H1 (cell line): ENCODE data around the gene OR5AR1. TPM values are rescaled to one million over a fixed set of nuclear protein-coding genes. Genes with fewer than 3 reads are reported as not detected.

ENCODE experiments used
- CTCF ChIA-PET: fragments of 300-600 bp; sonication (Branson Sonifier 250); formaldehyde crosslinking; loops from one replicate; lab custom pipeline; 2021; ENCODE audit not compliant: partially characterized antibody; lab: Charles Lee
- POLR2A ChIA-PET: fragments of 300-600 bp; sonication (Branson Sonifier 250); formaldehyde crosslinking; loops from one replicate; lab custom pipeline; 2021; ENCODE audit warnings: inconsistent platforms; ENCODE audit not compliant: partially characterized antibody; lab: Charles Lee
- DNase-seq, 2 experiments: peaks; one replicate each; pipeline versions ENCODE4 v3.0.0 to v3.0.0-alpha.2; 2010 to 2022; ENCODE audit warnings: low spot score in 2 of 2, low read depth in 1 of 2, mixed read lengths in 1 of 2
- FAIRE-seq: peaks from 2 replicates; lab custom pipeline; 2011; peaks lifted over from hg19 to GRCh38; lab: Jason Lieb, UNC
- H2AFZ ChIP-seq: 2 replicates; pipeline ENCODE4 v1.8.1; 2012; ENCODE audit warnings: low read length, inconsistent platforms
- H2AK5ac ChIP-seq: 2 replicates; pipeline ENCODE4 v1.6.1; 2013; ENCODE audit warnings: low read depth, low read length
- H2BK120ac ChIP-seq: replicated peaks from 2 replicates; pipeline ENCODE3; 2013; ENCODE audit warnings: low read depth, low read length, inconsistent platforms
- H2BK12ac ChIP-seq: 2 replicates; pipeline ENCODE4 v1.6.1; 2013; ENCODE audit warnings: low read depth, low read length
- H2BK15ac ChIP-seq: 2 replicates; pipeline ENCODE4 v1.6.1; 2013; ENCODE audit warnings: low read length
- H2BK20ac ChIP-seq: 2 replicates; pipeline ENCODE4 v1.6.1; 2013; ENCODE audit warnings: low read length
- H2BK5ac ChIP-seq: 2 replicates; pipeline ENCODE4 v1.6.1; 2013; ENCODE audit warnings: low read depth, low read length
- H3K14ac ChIP-seq: 2 replicates; pipeline ENCODE4 v1.6.1; 2013; ENCODE audit warnings: inconsistent platforms; ENCODE audit not compliant: insufficient read length
- H3K18ac ChIP-seq: 2 replicates; pipeline ENCODE4 v1.6.1; 2013; ENCODE audit warnings: low read length; ENCODE audit errors: extremely low read depth
- H3K23ac ChIP-seq: 2 replicates; pipeline ENCODE4 v1.6.1; 2013; ENCODE audit warnings: inconsistent platforms; ENCODE audit not compliant: insufficient read length
- H3K23me2 ChIP-seq: 2 replicates; pipeline ENCODE4 v1.6.1; 2013; ENCODE audit warnings: low read depth, low read length
- H3K27ac ChIP-seq: 2 replicates; pipeline ENCODE4 v1.6.1; 2011; ENCODE audit warnings: low read depth, low read length, inconsistent platforms
- H3K27me3 ChIP-seq, 4 experiments: replicated peaks in 1 of 4; 1 replicate in 1 of 4; 2 replicates in 3 of 4; pipeline versions ENCODE4 v1.6.1 to v1.8.1; 2011 to 2013; ENCODE audit warnings: low read length in 3 of 4, mild to moderate bottlenecking in 3 of 4, inconsistent platforms in 2 of 4, mixed read lengths in 2 of 4, moderate library complexity in 1 of 4; ENCODE audit not compliant: control insufficient read depth in 3 of 4, insufficient read depth in 3 of 4; ENCODE audit errors: extremely low read depth in 1 of 4
- H3K36me3 ChIP-seq, 4 experiments: 2 replicates each; pipeline versions ENCODE4 v1.6.1 to v1.8.1; 2011 to 2013; ENCODE audit warnings: mild to moderate bottlenecking in 4 of 4, low read length in 3 of 4, moderate library complexity in 2 of 4, control low read depth in 1 of 4, inconsistent platforms in 1 of 4; ENCODE audit not compliant: insufficient read depth in 4 of 4, control insufficient read depth in 2 of 4
- H3K4ac ChIP-seq: replicated peaks from 2 replicates; pipeline ENCODE3; 2013; ENCODE audit warnings: low read length, low read depth, mixed read lengths, inconsistent platforms; ENCODE audit not compliant: insufficient read length
- H3K4me1 ChIP-seq, 4 experiments: replicated peaks in 1 of 4; 1 replicate in 1 of 4; 2 replicates in 3 of 4; pipeline versions ENCODE4 v1.6.1 to v1.8.1; 2011 to 2013; ENCODE audit warnings: low read length in 3 of 4, inconsistent platforms in 2 of 4, mixed read lengths in 1 of 4; ENCODE audit not compliant: insufficient read depth in 4 of 4, control insufficient read depth in 3 of 4
- H3K4me2 ChIP-seq, 2 experiments: 2 replicates each; pipeline versions ENCODE4 v1.6.1 to v1.8.1; 2011 to 2013; ENCODE audit warnings: low read depth in 2 of 2, low read length in 2 of 2, control low read depth in 1 of 2, inconsistent platforms in 1 of 2, mild to moderate bottlenecking in 1 of 2; ENCODE audit not compliant: insufficient read depth in 1 of 2
- H3K4me3 ChIP-seq, 4 experiments: fragments of 200-600, 300-600 bp in 1 of 4; sonication (generic), shearing (Covaris generic), sonication (Bioruptor Twin) in 1 of 4; 2 replicates each; pipeline versions ENCODE4 v1.5.1 to v1.8.1; 2011 to 2016; ENCODE audit warnings: low read length in 4 of 4, low read depth in 3 of 4, control low read depth in 2 of 4, inconsistent platforms in 2 of 4, mild to moderate bottlenecking in 2 of 4, mixed read lengths in 1 of 4, moderate library complexity in 1 of 4; ENCODE audit not compliant: insufficient read depth in 2 of 4; ENCODE audit errors: extremely low read depth in 1 of 4
- H3K56ac ChIP-seq: replicated peaks from 2 replicates; pipeline ENCODE3; 2013; ENCODE audit warnings: low read depth, mild to moderate bottlenecking, mixed read lengths, low read length, inconsistent platforms; ENCODE audit not compliant: insufficient read length
- H3K79me1 ChIP-seq: 2 replicates; pipeline ENCODE4 v1.6.1; 2013; ENCODE audit warnings: low read depth, low read length, control low read depth
- H3K79me2 ChIP-seq, 2 experiments: 2 replicates each; pipeline versions ENCODE4 v1.6.1 to v1.8.1; 2012 to 2013; ENCODE audit warnings: low read length in 2 of 2, mild to moderate bottlenecking in 2 of 2, inconsistent platforms in 1 of 2; ENCODE audit not compliant: insufficient read depth in 2 of 2, control insufficient read depth in 1 of 2
- H3K9ac ChIP-seq, 4 experiments: replicated peaks in 1 of 4; 1 replicate in 1 of 4; 2 replicates in 3 of 4; pipeline versions ENCODE4 v1.6.1 to v1.8.1; 2011 to 2013; ENCODE audit warnings: low read depth in 3 of 4, low read length in 3 of 4, control low read depth in 2 of 4, mild to moderate bottlenecking in 2 of 4, moderate library complexity in 2 of 4, inconsistent platforms in 1 of 4; ENCODE audit errors: extremely low read depth in 1 of 4
- H3K9me3 ChIP-seq, 2 experiments: 2 replicates each; pipeline versions ENCODE4 v1.6.1 to v1.8.1; 2012 to 2013; ENCODE audit warnings: mild to moderate bottlenecking in 2 of 2, moderate library complexity in 2 of 2, control low read depth in 1 of 2, inconsistent platforms in 1 of 2, low read depth in 1 of 2, low read length in 1 of 2, mixed read lengths in 1 of 2; ENCODE audit not compliant: insufficient read depth in 2 of 2
- H4K20me1 ChIP-seq, 2 experiments: replicated peaks in 1 of 2; 2 replicates each; pipeline versions ENCODE3 to v1.8.1; 2011 to 2013; ENCODE audit warnings: inconsistent platforms in 2 of 2, low read length in 2 of 2, mild to moderate bottlenecking in 1 of 2; ENCODE audit not compliant: insufficient read depth in 2 of 2, control insufficient read depth in 1 of 2
- H4K5ac ChIP-seq: 2 replicates; pipeline ENCODE4 v1.6.1; 2013; ENCODE audit warnings: low read length, low read depth, mixed read lengths, inconsistent platforms; ENCODE audit not compliant: insufficient read length
- H4K8ac ChIP-seq: 2 replicates; pipeline ENCODE4 v1.8.0; 2013; ENCODE audit warnings: mild to moderate bottlenecking, moderate library complexity, low read length, inconsistent platforms; ENCODE audit not compliant: insufficient read depth; ENCODE audit errors: extremely low read depth
- H4K91ac ChIP-seq: replicated peaks from 2 replicates; pipeline ENCODE3; 2013; ENCODE audit warnings: low read length, mixed read lengths, inconsistent platforms; ENCODE audit not compliant: insufficient read length
- JUN ChIP-seq: IDR thresholded peaks from 2 replicates; pipeline ENCODE4 v1.6.1; 2011; ENCODE audit warnings: low read depth, mild to moderate bottlenecking, improper control_type of control experiment, low read length
- SIX5 ChIP-seq: IDR thresholded peaks from 2 replicates; pipeline ENCODE4 v1.6.1; 2011; ENCODE audit warnings: mild to moderate bottlenecking, low read depth, low read length
- WGBS, 2 experiments: shearing (Covaris generic) in 1 of 2; methylation state at CpG; one replicate each; pipeline versions ENCODE4 v1.1.6 to v1.1.7; 2013 to 2015; ENCODE audit warnings: low lambda C conversion rate in 2 of 2, mixed read lengths in 2 of 2, inconsistent platforms in 1 of 2, low coverage in 1 of 2, missing lambda C conversion rate in 1 of 2; ENCODE audit not compliant: insufficient replicate concordance in 2 of 2, insufficient coverage in 1 of 2, insufficient read length in 1 of 2; ENCODE audit errors: extremely low coverage in 1 of 2, missing lambda C conversion rate in 1 of 2; 5-methylcytosine and 5-hydroxymethylcytosine counted together
- polyA plus RNA-seq, 7 experiments: library from polyadenylated mRNA; depleted of rRNA in 3 of 7; stranded (reverse) in 5 of 7; unstranded in 2 of 7; fragments of >200 nt in 5 of 7; fragments of 200-250 nt in 2 of 7; gene quantifications; 1 replicate in 5 of 7; 2 replicates in 1 of 7; 4 replicates in 1 of 7; pipeline versions ENCODE4 v1.2.1 to v1.2.3, GENCODE V29; 2011 to 2013; ENCODE audit warnings: missing spikeins in 2 of 7, mixed read lengths in 2 of 7
- total RNA-seq: library from RNA; stranded (reverse); fragmentation: NEBNext Ultra II Directional; extraction: Animal tissue kit (Norgen Biotek cat#: 25700); gene quantifications from 2 replicates; pipeline ENCODE4 v1.2.1, GENCODE V29; 2021

OR5AR1 gene
- total and polyA plus RNA-seq, 2 of the 8 experiments (the other 6 are each of a cell fraction or from before 2014, with no cell fraction given): 0.12 TPM; not detected in 1

DNA sequence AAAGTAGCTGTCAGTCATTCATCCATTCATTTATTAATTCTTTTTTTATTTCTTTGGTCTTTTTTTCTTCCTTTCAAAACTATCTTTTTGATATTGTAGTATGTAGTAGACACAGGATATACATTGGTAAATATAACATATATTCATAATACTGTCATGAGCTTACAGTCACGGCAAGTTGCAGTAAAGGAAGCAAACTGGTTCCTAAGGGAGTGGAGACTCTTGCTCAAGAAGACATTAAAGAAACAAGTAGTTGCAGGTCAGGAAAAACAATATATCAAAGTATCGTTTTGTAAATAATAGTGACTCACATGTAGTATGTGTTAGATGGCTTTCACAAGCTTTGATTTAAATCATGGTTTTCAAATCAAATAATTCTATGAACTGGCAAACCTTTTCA, 7.5 kb downstream of the OR5AR1 start:
- H3K23me2 ChIP-seq: no peaks in the 10 kb centered on the region
- no peak overlapping the region for H3K9ac ChIP-seq
- TF ChIP-seq JUN (no peak), SIX5 (no peak)
- TF ChIP-seq, all 59 proteins: peak for 0
- Histone ChIP-seq H3K27me3 (no peaks in the 10 kb centered on the region), H3K4ac (no peak overlapping the region), H4K20me1 (no peaks in the 10 kb centered on the region), H4K8ac (no peak overlapping the region), H3K79me2 (no peaks in the 10 kb centered on the region), H3K4me3 (no peak overlapping the region), H3K36me3 (no peaks in the 10 kb centered on the region), H2BK20ac (no peak overlapping the region), H2AFZ (no peak overlapping the region), H2BK5ac (no peak overlapping the region), H3K9me3 (no peaks in the 10 kb centered on the region), H2BK12ac (no peak overlapping the region), H3K14ac (no peak overlapping the region), H4K91ac (no peak overlapping the region), H3K27ac (no peak overlapping the region), H3K18ac (no peak overlapping the region), H3K4me1 (no peaks in the 10 kb centered on the region), H3K23ac (no peak overlapping the region), H4K5ac (no peak overlapping the region), H2BK120ac (no peak overlapping the region), H3K56ac (no peak overlapping the region), H2BK15ac (no peak overlapping the region), H3K4me2 (no peak overlapping the region), H2AK5ac (no peak overlapping the region), H3K79me1 (no peaks in the 10 kb centered on the region)
- POLR2A ChIA-PET: no interaction called here
- CTCF ChIA-PET: interaction anchor here (1.1 kb wide), 1 partner anchor 9 kb away, joined by 3 read pairs; no protein-coding TSS in a partner anchor
- WGBS, 2 experiments: 92% methylated on average over 2 of the region's 2 CpGs; no CpG with 5 or more reads in 1 of the 2 experiments
- FAIRE-seq: no peak
- DNase-seq: no peak
